MV-4-11 (cell line): ENCODE results near the gene CLDN11.
A peak's percentile ranks its signal among the peaks of the same experiment; 100 is the strongest.

Experiments
- DNase-seq: peaks from one replicate; lab custom pipeline; 2025; lab: John Stamatoyannopoulos, UW

The CLDN11 gene

GRCh38 chr3:170426240-170426797, 7.7 kb downstream of the CLDN11 start:
- DNase-seq, result peak; percentile 68

GRCh38 chr3:170428095-170428494, 9.4 kb downstream of the CLDN11 start:
- DNase-seq, result no peak

DNA sequence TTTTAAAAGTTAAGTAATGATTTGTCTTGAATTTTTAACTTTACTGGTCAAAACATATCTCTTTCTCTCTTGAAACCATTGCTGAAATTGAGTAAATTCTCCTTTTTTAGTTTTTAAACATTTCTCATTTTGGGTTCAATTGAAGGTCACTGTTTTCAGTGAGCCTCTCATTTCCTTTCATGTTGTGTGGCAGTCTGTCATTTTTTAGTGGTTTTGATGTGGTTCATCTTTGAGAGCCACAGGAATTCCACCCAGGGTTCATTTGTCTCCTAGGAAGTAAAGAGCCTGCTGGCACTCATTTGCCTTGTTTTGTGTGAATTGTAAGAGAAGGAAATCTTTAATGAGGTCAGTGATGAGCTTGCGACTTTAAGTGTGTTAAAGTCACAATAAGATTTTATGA, 10.4 kb downstream of the CLDN11 start:
- peak; percentile 72 for DNase-seq

GRCh38 chr3:170431054-170431453, 12.4 kb downstream of the CLDN11 start:
- no peak for DNase-seq

- no peak for DNase-seq
Observed at GRCh38 chr3:170432416-170432815, 13.7 kb downstream of the CLDN11 start.

GRCh38 chr3:170436697-170437096, 18.0 kb downstream of the CLDN11 start:
- no peak for DNase-seq

GRCh38 chr3:170437176-170437575, 18.5 kb downstream of the CLDN11 start:
- DNase-seq, result no peak

GRCh38 chr3:170437696-170438407, 19.2 kb downstream of the CLDN11 start:
- DNase-seq, result no peak

DNA sequence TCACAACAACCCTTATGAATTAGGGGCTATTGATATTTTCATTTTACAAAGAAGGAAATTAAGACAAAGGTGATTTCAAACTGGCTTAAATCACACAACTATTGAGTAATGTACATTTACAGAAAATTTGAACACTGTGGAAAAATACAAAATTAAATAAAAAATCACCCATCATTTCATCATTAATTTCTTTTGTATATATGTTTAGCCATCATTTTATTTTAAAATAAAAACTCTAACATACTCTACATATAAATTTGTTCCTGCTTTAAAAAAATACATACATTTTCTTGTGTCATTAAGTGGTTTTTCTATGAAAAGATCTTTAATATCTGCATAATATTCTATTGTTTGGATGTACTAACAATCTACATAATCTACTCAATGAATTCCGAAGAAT, 20.2 kb downstream of the CLDN11 start:
- no peak for DNase-seq

GRCh38 chr3:170440344-170440743, 21.7 kb downstream of the CLDN11 start:
- DNase-seq, result no peak

DNA sequence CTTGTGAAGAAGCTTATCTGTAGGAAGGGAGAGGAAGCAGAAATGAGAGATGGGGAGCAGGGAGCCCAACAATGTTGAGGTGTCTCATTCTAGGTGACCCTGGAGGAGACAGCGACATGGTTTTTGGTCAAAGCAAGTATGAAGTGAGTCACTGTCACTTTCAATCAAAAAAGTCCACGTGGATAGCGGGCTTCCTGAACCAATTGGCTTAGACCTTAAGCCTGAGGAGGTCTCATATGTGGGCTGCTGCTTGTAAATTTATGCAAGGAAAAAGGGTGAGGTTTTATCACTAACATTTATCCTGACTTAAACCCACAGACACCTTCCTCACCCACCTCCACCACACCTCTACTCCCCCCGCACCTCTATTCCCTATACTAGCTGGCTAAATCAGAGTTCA, 22.7 kb downstream of the CLDN11 start:
- DNase-seq, result no peak

GRCh38 chr3:170442947-170443346, 24.3 kb downstream of the CLDN11 start:
- no peak for DNase-seq

GRCh38 chr3:170443457-170443856, 24.8 kb downstream of the CLDN11 start:
- no peak for DNase-seq

GRCh38 chr3:170448584-170448983, 29.9 kb downstream of the CLDN11 start:
- DNase-seq, result no peak

DNA sequence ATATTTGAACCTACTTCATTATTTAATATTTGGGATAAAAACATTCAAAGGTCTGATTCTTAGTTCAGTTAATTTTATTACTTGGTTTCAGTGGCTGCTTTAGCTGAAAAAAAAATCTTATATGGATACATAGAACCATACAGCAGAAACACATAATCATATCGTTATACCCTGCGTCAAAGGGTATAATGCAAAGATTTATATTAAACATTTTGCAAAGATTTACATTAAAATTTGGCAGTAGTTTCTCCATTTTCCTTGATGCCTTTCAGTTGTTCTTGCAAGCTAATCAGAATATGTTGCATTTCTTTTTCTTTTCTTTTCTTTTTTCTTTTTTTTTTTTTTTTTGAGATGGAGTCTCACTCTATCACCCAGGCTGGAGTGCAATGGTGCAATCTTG, 31.4 kb downstream of the CLDN11 start:
- DNase-seq, result no peak

DNA sequence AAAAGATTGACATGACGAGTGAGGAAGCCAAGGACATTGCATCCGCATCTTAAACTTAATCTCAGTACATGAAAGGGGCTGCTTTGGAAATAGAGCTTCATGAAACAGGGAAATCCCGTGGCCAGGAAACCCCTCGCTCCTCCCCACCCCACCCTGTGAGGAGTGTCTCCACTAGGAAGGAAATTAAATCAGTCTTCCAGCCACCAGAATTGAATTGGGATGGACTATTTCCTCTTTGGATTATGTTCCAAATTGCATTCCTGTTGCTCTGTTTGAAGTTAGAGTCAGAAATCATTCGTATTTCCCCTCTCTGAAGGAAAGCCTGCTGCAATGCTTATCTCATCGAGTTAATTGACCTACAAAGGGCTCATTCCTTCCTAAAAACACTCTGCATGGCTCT, 35.8 kb downstream of the CLDN11 start:
- DNase-seq, result no peak

GRCh38 chr3:170458285-170458684, 39.6 kb downstream of the CLDN11 start:
- no peak for DNase-seq

DNA sequence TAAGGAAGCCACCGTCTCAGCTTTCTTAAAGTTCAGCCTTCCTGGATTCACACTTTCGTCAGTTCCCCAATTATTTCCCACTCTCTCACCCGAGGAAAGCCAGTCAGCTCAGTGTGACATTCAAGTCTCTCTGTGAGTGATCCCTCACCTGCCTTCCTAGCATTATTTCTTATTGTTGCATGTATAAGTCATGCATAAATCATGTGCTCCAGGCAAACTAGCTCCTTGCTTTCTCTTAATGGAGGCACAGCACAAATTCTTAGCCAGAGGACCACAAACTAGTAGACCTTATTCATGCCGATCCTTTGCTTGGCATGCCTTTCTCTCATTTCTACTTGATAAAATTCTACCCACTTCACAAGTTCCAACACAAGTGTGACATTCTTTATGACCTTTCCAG, 44.3 kb downstream of the CLDN11 start:
- no peak for DNase-seq

- no peak for DNase-seq
Observed at GRCh38 chr3:170465955-170466354, 47.3 kb downstream of the CLDN11 start.

DNA sequence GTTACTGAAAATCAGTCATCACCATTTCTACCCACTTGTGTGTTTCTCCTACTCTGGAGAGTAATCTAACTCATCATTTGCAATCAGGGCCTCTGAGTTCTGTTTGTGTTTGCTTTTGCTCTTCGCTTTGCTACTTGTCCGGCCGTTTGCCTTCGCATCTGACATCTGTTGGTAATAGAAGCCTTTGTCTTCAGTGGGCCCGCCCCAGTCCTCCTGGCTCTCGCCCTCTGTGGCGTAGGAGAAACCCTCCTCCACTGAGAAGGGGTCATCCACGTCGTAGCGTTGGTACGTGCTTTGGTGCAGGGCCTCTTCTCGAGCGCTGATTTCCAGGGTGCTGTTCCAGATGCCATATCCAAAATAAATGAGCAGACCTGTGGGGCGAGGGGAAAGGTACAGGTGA, 48.3 kb downstream of the CLDN11 start:
- no peak for DNase-seq

DNA sequence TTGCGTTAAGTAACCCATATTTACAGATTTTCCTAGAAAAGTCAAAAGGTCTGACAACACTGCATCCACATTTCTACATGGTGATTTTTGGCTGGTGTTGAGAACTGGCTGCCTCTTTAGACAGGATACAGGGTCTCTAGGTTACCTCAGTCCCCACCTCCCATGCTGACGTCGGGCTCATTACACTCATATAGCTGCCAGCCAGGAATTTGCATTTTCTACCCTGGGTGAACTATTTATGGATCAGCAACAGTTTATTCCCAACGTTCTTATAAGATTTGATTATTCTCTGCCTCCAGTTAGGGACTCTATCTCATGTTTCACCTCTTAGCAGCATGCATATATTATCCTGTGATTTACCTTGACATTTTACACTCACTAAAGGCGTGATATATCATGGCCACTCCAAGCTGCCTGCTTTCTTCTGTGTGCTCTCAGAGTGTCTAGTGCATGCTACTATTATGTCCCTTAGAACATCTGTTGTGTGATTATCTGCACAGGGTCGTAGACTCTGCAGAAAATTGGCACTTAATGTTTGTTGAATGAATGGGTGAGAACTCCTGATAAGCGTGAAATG, 49.0 kb downstream of the CLDN11 start:
- no peak for DNase-seq

- DNase-seq, result no peak
Observed at GRCh38 chr3:170469151-170470062, 50.7 kb downstream of the CLDN11 start.
